WERI-Rb-1 (cell line): Measurements from ENCODE around the gene TP73.
"Not testable (repeated sequence)": the region's sequence is repeated elsewhere in the genome, so short reads cannot be mapped to it uniquely, and the experiment has no call there.

Experiments used
- DNase-seq: peaks from one replicate; pipeline ENCODE4 v3.0.0-alpha.2; 2020
- H3K27ac ChIP-seq: fragments of 250-450 bp; sonication (Bioruptor Pico); 2 replicates; pipeline ENCODE4 v1.5.1; 2020; ENCODE audit warnings: mild to moderate bottlenecking, moderate library complexity
- H3K27me3 ChIP-seq: fragments of 250-450 bp; sonication (Bioruptor Pico); 2 replicates; pipeline ENCODE4 v1.5.1; 2021; ENCODE audit warnings: mild to moderate bottlenecking, low read depth, moderate library complexity; ENCODE audit not compliant: insufficient read depth, severe bottlenecking
- H3K36me3 ChIP-seq: fragments of 250-450 bp; sonication (Bioruptor Pico); 2 replicates; pipeline ENCODE4 v1.5.1; 2020; ENCODE audit warnings: mild to moderate bottlenecking, moderate library complexity
- H3K4me3 ChIP-seq: 2 replicates; pipeline ENCODE4 v1.5.1; 2011; ENCODE audit warnings: low read depth, mild to moderate bottlenecking, control low read depth, low read length
- H3K9me3 ChIP-seq: fragments of 250-450 bp; sonication (Bioruptor Pico); 2 replicates; pipeline ENCODE4 v1.5.1; 2021; ENCODE audit warnings: mild to moderate bottlenecking, moderate library complexity; ENCODE audit not compliant: severe bottlenecking
- CTCF ChIP-seq: IDR thresholded peaks from 2 replicates; pipeline ENCODE4 v1.5.1; 2011; ENCODE audit warnings: low read depth, mild to moderate bottlenecking, control low read depth, inconsistent platforms, low read length

Gene TP73

DNA sequence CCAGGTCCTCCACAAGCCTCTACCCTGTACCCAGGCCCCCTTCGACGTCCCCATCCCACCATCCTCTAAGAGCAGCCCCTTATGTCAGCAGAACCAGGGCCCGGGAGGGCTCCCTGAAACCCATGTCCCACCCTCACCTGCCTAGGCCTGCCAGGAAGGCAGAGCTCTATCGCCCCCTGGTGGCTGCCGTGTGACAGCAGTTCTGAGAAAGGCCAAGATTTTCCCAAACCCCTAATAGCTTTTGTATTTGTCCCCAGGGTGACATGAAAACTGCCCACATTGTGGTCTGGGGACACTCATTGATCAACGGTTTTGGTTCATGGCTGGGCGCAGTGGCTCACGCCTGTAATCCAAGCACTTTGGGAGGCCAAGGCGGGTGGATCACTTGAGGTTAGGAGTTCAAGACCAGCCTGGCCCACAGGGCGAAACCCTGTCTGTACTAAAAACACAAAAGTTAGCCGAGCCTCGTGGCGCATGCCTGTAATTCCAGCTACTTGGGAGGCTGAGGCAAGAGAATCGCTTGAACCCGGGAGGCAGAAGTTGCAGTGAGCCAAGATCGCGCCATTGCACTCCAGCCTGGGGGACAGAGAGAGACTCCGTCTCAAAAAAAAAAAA, 72.2 kb downstream of the TP73 start:
- H3K9me3 ChIP-seq, H3K27me3 ChIP-seq, H3K4me3 ChIP-seq, H3K27ac ChIP-seq: not testable (repeated sequence)
- H3K36me3 ChIP-seq = peaks cover 40% of the 10 kb centered on the region
- peak; percentile 79 for DNase-seq
- peak; percentile 92 for TF ChIP-seq CTCF

DNA sequence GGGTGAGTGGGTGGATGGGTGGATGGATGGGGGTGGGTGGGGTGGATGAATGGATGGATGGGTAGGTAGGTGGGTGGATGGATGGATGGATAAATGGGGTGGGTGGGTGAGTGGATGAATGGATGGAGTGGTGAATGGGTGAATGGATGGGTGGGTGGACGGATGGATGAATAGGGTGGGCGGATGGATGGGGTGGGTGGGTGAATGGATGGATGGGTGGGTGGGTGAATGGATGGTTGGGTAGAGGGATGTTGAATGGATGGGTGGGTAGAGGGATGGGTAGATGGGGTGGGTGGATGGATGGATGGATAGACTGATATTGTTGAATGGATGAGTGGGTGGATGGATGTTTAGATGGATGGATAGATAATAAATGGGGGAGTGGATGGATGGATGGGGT, 73.0 kb downstream of the TP73 start:
- DNase-seq = no peak
- peaks cover 48% of the 10 kb centered on the region for H3K36me3 ChIP-seq
- no peak overlapping the region for H3K4me3 ChIP-seq
- no peaks in the 10 kb centered on the region for H3K9me3 ChIP-seq
- TF ChIP-seq CTCF = no peak
- no peak overlapping the region for H3K27ac ChIP-seq
- no peaks in the 10 kb centered on the region for H3K27me3 ChIP-seq

DNA sequence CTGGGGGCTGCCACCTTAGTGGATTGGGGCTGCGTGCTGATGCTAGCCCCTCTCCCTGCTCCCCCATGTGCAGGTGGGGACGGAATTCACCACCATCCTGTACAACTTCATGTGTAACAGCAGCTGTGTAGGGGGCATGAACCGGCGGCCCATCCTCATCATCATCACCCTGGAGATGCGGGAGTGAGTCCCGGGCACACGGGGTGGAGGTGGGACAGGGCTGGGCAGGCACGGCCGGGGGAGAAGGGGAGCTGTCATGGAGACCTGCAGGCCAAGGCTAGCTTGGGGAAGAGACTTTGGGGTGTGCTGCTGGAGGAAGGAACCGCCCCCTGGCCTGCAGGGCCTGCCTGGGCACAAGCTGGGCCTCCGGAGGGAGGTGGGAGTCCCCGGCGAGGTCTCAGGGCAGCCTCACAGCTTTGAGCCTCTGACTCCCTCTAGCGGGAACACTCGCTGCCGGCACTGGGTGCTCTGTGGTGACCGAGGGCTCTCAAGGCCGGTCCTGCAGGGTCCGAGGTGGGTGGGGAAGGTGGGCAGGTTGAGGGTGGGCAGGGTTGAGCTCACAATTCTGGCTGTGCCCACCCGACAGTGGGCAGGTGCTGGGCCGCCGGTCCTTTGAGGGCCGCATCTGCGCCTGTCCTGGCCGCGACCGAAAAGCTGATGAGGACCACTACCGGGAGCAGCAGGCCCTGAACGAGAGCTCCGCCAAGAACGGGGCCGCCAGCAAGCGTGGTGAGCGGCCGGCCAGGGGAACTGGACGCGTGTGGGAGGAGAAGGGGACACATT, 74.9 kb downstream of the TP73 start:
- DNase-seq = no peak
- H3K36me3 ChIP-seq = peaks cover 67% of the 10 kb centered on the region
- H3K27ac ChIP-seq = no peak overlapping the region
- H3K9me3 ChIP-seq = no peaks in the 10 kb centered on the region
- H3K27me3 ChIP-seq = no peaks in the 10 kb centered on the region
- TF ChIP-seq CTCF = no peak
- H3K4me3 ChIP-seq = no peak overlapping the region

GRCh38 chr1:3727825-3728776, 75.8 kb downstream of the TP73 start:
- Histone ChIP-seq H3K27ac (no peak overlapping the region), H3K9me3 (no peaks in the 10 kb centered on the region), H3K4me3 (no peak overlapping the region), H3K36me3 (peaks cover 74% of the 10 kb centered on the region), H3K27me3 (no peaks in the 10 kb centered on the region)
- no peak for TF ChIP-seq CTCF
- no peak for DNase-seq

DNA sequence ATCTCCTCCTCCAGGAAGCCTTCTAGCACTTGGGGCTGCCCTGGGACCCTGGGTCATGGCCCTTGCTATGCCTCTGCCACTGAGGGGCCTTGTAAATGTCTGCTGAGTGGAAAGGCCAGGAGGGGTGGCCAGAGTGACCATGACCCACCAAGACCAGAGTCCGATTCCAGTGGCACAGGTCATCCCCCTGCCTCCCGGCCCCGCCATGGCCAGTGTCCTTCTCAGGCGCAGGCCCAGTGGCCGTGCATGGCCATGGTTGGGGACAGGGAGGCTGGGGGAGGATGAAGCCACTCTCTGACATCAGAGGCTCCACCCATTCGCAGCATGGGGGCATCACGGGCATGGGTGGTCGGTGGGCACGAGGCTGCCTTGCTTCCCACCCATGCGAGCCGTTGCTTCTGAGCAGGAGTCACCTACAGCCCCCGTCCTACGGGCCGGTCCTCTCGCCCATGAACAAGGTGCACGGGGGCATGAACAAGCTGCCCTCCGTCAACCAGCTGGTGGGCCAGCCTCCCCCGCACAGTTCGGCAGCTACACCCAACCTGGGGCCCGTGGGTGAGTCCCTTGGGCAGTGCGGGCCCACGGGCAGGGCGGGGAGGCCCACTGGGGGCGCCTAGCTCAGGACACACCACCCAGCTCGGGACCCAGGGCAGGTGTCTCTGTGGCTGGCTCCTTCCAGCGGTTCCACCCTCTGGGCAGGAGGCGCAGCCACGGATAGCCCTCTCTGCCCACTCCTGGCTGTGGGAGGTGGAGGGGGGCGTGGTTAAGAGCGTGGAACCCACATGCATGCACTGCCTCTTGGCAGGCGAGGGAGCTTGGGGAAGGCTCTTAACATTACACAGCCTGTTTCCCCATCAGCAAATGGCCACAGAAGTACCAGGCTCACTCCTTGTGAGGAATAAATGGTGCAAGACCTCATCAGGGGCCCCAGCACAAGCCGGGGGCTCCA, 77.6 kb downstream of the TP73 start:
- Histone ChIP-seq H3K36me3 (peaks cover 83% of the 10 kb centered on the region), H3K27me3 (no peaks in the 10 kb centered on the region), H3K27ac (no peak overlapping the region), H3K4me3 (no peak overlapping the region), H3K9me3 (no peaks in the 10 kb centered on the region)
- no peak for DNase-seq
- no peak for TF ChIP-seq CTCF
